ENCODE data around the gene LYSET. TPM values are rescaled to one million over a fixed set of nuclear protein-coding genes. Genes with fewer than 3 reads are reported as not detected.
A peak's percentile ranks its signal among the peaks of the same experiment; 100 is the strongest.

LYSET gene
- total RNA-seq, 1 donor from 2014 or later = 13.6 TPM

DNA sequence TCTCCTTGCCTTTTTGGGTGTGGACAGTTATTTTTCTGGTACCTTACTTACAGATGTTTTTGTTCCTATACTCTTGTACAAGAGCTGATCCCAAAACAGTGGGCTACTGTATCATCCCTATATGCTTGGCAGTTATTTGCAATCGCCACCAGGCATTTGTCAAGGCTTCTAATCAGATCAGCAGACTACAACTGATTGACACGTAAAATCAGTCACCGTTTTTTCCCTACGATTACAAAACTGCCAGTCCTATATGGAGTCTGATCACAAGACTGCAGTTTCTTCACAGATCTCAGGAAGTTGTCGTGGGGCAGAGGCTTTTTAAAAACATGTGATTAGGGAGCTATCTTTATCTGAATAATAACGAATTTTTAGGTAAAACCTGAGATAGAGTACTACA lies 1.3 kb downstream of the LYSET start:
- TF ChIP-seq, protein P1, sequence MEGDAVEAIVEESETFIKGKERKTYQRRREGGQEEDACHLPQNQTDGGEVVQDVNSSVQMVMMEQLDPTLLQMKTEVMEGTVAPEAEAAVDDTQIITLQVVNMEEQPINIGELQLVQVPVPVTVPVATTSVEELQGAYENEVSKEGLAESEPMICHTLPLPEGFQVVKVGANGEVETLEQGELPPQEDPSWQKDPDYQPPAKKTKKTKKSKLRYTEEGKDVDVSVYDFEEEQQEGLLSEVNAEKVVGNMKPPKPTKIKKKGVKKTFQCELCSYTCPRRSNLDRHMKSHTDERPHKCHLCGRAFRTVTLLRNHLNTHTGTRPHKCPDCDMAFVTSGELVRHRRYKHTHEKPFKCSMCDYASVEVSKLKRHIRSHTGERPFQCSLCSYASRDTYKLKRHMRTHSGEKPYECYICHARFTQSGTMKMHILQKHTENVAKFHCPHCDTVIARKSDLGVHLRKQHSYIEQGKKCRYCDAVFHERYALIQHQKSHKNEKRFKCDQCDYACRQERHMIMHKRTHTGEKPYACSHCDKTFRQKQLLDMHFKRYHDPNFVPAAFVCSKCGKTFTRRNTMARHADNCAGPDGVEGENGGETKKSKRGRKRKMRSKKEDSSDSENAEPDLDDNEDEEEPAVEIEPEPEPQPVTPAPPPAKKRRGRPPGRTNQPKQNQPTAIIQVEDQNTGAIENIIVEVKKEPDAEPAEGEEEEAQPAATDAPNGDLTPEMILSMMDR (IDR thresholded peaks at IDR 0.05; ENCODE audit: unreplicated experiment) = no peak
- Mint-ChIP-seq H3K4me1 (ENCODE audit: unreplicated experiment) (peaks cover 19% of the 10 kb centered on the region), H3K36me3 (ENCODE audit: low read depth, unreplicated experiment) (no peaks in the 10 kb centered on the region), H3K27me3 (ENCODE audit: unreplicated experiment) (peaks cover 5% of the 10 kb centered on the region), H3K9me3 (ENCODE audit: unreplicated experiment) (no peaks in the 10 kb centered on the region), H3K27ac (ENCODE audit: unreplicated experiment) (no peak overlapping the region), H3K4me3 (ENCODE audit: unreplicated experiment) (peak overlapping the region; percentile 52)
- DNase-seq (ENCODE audit: low spot score) = no peak

DNA sequence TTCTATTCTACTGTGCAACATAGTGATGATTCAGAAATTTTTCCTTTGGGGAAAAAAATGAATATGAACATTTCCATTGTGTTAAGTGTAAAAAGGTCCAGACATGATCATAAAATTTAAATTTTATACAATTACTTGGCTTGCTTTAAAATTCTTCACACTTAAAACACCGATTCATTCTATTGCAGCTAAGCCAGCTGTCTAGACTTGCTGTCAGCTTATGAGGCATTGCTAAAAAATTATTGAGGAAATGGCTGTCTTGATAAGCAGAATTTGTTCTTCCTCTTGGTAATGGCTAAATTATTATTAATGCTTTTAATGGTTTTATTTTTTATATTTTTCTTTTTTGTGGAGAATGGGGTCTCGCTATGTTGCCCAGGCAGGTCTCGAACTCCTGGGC lies 1.8 kb downstream of the LYSET start:
- H3K4me1 Mint-ChIP-seq (ENCODE audit: unreplicated experiment) = peaks cover 19% of the 10 kb centered on the region
- H3K4me3 Mint-ChIP-seq (ENCODE audit: unreplicated experiment) = no peak overlapping the region
- no peak overlapping the region for H3K27ac Mint-ChIP-seq (ENCODE audit: unreplicated experiment)
- TF ChIP-seq, protein P1 (IDR thresholded peaks at IDR 0.05; ENCODE audit: unreplicated experiment) = no peak
- no peaks in the 10 kb centered on the region for H3K9me3 Mint-ChIP-seq (ENCODE audit: unreplicated experiment)
- no peaks in the 10 kb centered on the region for H3K36me3 Mint-ChIP-seq (ENCODE audit: low read depth, unreplicated experiment)
- peaks cover 5% of the 10 kb centered on the region for H3K27me3 Mint-ChIP-seq (ENCODE audit: unreplicated experiment)
- no peak for DNase-seq (ENCODE audit: low spot score)

DNA sequence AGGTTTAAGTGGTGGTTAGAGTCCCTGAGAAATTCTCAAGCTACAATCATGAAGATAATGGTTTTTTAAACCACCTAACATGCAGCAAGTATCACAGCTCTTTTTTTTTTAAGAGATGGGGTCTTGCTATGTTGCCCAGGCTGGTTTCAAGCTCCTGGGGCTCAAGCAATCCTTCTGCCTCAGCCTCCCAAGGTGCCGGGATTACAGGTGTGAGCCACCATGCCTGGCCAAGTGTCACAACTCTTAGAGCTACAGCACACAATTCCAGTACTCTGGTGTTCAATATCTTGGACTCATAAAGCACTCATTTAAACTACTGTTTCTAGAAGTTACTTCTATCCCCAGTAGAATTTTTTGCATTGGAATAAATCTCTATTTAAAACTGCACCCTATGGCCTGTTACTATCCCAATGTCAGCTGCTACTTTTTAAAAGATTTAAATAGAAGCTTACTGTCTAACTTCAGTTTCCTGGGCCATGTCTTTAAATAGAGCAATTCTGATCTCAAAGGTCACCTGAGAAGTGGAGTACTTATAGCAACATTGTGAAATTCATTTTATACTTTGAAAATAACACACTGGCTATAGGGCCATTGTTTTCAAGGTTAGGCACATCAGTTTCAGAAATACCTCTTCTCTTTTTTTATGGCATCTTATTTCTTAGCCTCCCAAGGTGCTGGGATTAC lies 10.3 kb downstream of the LYSET start:
- H3K36me3 Mint-ChIP-seq (ENCODE audit: low read depth, unreplicated experiment) = no peaks in the 10 kb centered on the region

DNA sequence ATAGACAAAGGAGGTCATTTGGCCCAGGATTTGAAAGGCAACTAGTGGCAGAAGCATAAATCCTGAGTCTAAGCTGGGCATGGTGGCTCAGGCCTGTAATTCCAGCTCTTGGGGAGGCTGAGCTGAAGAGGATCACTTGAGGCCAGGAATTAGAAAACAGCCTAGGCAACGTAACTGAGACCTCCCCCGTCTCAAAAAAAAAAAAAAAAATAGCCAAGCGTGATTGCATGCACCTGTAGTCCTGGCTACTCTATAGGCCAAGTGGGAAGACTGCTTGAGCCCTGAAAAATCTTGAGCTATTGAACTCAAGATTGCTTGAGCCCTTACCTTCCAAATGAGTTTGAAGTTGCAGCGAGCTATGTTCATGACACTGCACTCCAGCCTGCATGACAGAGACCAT lies 13.9 kb downstream of the LYSET start:
- H3K27ac Mint-ChIP-seq (ENCODE audit: unreplicated experiment) = no peak overlapping the region
- no peaks in the 10 kb centered on the region for H3K9me3 Mint-ChIP-seq (ENCODE audit: unreplicated experiment)
- DNase-seq (ENCODE audit: low spot score) = no peak
- H3K36me3 Mint-ChIP-seq (ENCODE audit: low read depth, unreplicated experiment) = no peaks in the 10 kb centered on the region
- H3K4me3 Mint-ChIP-seq (ENCODE audit: unreplicated experiment) = no peak overlapping the region
- H3K4me1 Mint-ChIP-seq (ENCODE audit: unreplicated experiment) = no peaks in the 10 kb centered on the region
- H3K27me3 Mint-ChIP-seq (ENCODE audit: unreplicated experiment) = no peaks in the 10 kb centered on the region
- TF ChIP-seq, protein P1 (IDR thresholded peaks at IDR 0.05; ENCODE audit: unreplicated experiment) = no peak

More for the DNA sequence above, 10.3 kb downstream of the LYSET start:
- Mint-ChIP-seq H3K27me3 (ENCODE audit: unreplicated experiment) (no peaks in the 10 kb centered on the region), H3K4me1 (ENCODE audit: unreplicated experiment) (no peaks in the 10 kb centered on the region), H3K9me3 (ENCODE audit: unreplicated experiment) (no peaks in the 10 kb centered on the region), H3K27ac (ENCODE audit: unreplicated experiment) (no peak overlapping the region), H3K4me3 (ENCODE audit: unreplicated experiment) (no peak overlapping the region)
- TF ChIP-seq, protein P1 (IDR thresholded peaks at IDR 0.05; ENCODE audit: unreplicated experiment) = no peak
- no peak for DNase-seq (ENCODE audit: low spot score)

DNA sequence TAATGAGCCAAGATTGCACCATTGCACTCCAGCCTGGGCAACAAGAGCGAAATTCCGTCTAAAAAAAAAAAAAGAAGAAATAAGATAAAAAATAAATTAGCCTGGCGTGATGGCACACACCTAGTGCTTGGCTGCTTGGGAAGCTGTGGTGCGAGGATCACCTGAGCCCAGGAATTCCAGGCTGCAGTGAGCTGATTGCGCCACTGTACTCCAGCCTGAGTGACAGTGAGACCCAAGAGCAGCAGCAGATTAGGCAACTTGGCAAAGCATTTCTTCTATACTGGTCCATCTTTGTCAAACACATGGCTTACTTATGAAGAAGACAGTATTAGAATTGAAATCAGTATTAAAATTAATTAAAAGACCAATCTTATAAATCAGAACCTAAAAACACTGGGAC lies 15.4 kb downstream of the LYSET start:
- no peak for DNase-seq (ENCODE audit: low spot score)
- Mint-ChIP-seq H3K27ac (ENCODE audit: unreplicated experiment) (no peak overlapping the region), H3K36me3 (ENCODE audit: low read depth, unreplicated experiment) (peaks cover 3% of the 10 kb centered on the region), H3K4me1 (ENCODE audit: unreplicated experiment) (peaks cover 11% of the 10 kb centered on the region), H3K4me3 (ENCODE audit: unreplicated experiment) (no peak overlapping the region), H3K27me3 (ENCODE audit: unreplicated experiment) (peaks cover 2% of the 10 kb centered on the region), H3K9me3 (ENCODE audit: unreplicated experiment) (no peaks in the 10 kb centered on the region)
- TF ChIP-seq, protein P1 (IDR thresholded peaks at IDR 0.05; ENCODE audit: unreplicated experiment) = no peak

Measured in endothelial cell (in vitro differentiated cells).